Measurements from ENCODE around the gene COX11. TPM values are rescaled to one million over a fixed set of nuclear protein-coding genes. Genes with fewer than 3 reads are reported as not detected.

The COX11 gene
- total RNA-seq, 1 donor from 2014 or later: 68.7 TPM

DNA sequence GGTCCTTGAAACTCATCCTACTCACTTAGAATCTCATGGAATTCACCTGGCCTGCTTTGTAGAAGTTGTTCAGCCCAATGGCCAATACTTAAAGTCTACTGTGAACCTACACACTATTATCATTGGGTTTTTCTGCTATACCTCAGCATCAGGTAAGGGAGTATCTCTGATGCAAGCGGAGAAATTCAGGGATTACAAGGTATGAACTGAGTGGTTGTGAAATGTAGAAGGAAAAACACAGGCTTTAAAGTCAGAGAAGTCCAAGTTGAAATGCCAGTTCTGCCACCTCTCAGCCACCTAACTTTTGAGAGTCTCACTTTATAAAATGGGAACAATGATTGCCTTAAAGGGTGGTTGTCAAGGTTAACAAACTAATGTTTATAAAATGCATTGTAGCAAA, 31.0 kb downstream of the COX11 start:
- DNase-seq (ENCODE audit: low spot score): no peak
- peaks cover 2% of the 10 kb centered on the region for H3K27me3 Mint-ChIP-seq (ENCODE audit: insufficient read depth, low read depth)
- no peaks in the 10 kb centered on the region for H3K9me3 ChIP-seq (ENCODE audit: low read depth)
- H3K4me3 ChIP-seq: no peak overlapping the region
- H3K4me3 Mint-ChIP-seq: no peak overlapping the region
- no peaks in the 10 kb centered on the region for H3K79me2 ChIP-seq (ENCODE audit: low read depth)
- H3K36me3 ChIP-seq: no peaks in the 10 kb centered on the region
- no peak overlapping the region for H3K4me2 ChIP-seq
- H3K36me3 Mint-ChIP-seq: peaks cover 12% of the 10 kb centered on the region
- no peak overlapping the region for H3K27ac Mint-ChIP-seq
- H3K4me1 Mint-ChIP-seq: no peaks in the 10 kb centered on the region
- H2AFZ ChIP-seq (replicated peaks): no peak overlapping the region
- no peaks in the 10 kb centered on the region for H4K20me1 ChIP-seq (ENCODE audit: low read depth)
- no peaks in the 10 kb centered on the region for H3K27me3 ChIP-seq
- no peaks in the 10 kb centered on the region for H3K4me1 ChIP-seq
- H3F3A ChIP-seq (ENCODE audit: low read depth): no peaks in the 10 kb centered on the region
- H3K27ac ChIP-seq: no peak overlapping the region
- TF ChIP-seq EZH2phosphoT487 (IDR thresholded peaks at IDR 0.05) (no peak), EZH2 (IDR thresholded peaks at IDR 0.05) (no peak)
- TF ChIP-seq, protein P1, sequence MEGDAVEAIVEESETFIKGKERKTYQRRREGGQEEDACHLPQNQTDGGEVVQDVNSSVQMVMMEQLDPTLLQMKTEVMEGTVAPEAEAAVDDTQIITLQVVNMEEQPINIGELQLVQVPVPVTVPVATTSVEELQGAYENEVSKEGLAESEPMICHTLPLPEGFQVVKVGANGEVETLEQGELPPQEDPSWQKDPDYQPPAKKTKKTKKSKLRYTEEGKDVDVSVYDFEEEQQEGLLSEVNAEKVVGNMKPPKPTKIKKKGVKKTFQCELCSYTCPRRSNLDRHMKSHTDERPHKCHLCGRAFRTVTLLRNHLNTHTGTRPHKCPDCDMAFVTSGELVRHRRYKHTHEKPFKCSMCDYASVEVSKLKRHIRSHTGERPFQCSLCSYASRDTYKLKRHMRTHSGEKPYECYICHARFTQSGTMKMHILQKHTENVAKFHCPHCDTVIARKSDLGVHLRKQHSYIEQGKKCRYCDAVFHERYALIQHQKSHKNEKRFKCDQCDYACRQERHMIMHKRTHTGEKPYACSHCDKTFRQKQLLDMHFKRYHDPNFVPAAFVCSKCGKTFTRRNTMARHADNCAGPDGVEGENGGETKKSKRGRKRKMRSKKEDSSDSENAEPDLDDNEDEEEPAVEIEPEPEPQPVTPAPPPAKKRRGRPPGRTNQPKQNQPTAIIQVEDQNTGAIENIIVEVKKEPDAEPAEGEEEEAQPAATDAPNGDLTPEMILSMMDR (IDR thresholded peaks at IDR 0.05): no peak
- no peaks in the 10 kb centered on the region for H3K9me3 Mint-ChIP-seq
- no peak overlapping the region for H3K9ac ChIP-seq

DNA sequence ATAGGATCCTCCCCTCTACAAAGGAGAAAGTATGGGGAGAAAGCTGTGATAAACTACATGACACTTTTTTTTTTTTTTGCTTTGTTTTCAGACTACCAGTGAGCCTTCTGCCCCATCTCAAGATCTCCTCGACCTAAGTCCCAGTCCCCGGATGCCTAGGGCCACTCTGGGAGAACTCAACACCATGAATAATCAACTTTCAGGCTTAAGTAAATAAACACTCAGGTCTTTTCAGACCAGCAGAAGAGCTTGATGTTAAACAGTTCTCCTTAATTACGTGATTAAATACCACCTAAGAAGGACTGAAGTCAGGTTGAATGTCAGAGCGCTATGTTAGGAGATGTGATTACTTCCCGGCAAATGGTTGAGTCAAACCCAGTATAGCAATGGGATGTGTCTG, 31.4 kb downstream of the COX11 start:
- DNase-seq (ENCODE audit: low spot score): no peak
- Histone ChIP-seq H4K20me1 (ENCODE audit: low read depth) (no peaks in the 10 kb centered on the region), H3K27ac (no peak overlapping the region), H3K36me3 (no peaks in the 10 kb centered on the region), H3K4me2 (no peak overlapping the region), H3K79me2 (ENCODE audit: low read depth) (no peaks in the 10 kb centered on the region), H3K4me1 (no peaks in the 10 kb centered on the region), H2AFZ (replicated peaks) (no peak overlapping the region), H3K9me3 (ENCODE audit: low read depth) (no peaks in the 10 kb centered on the region), H3K4me3 (no peak overlapping the region), H3K27me3 (no peaks in the 10 kb centered on the region), H3F3A (ENCODE audit: low read depth) (no peaks in the 10 kb centered on the region), H3K9ac (no peak overlapping the region)
- Mint-ChIP-seq H3K27ac (no peak overlapping the region), H3K9me3 (no peaks in the 10 kb centered on the region), H3K4me3 (no peak overlapping the region), H3K36me3 (peaks cover 14% of the 10 kb centered on the region), H3K27me3 (ENCODE audit: insufficient read depth, low read depth) (peaks cover 2% of the 10 kb centered on the region), H3K4me1 (no peaks in the 10 kb centered on the region)
- no peak for TF ChIP-seq EZH2phosphoT487 (IDR thresholded peaks at IDR 0.05)
- TF ChIP-seq EZH2 (IDR thresholded peaks at IDR 0.05): no peak
- TF ChIP-seq, protein P1 (IDR thresholded peaks at IDR 0.05): no peak

DNA sequence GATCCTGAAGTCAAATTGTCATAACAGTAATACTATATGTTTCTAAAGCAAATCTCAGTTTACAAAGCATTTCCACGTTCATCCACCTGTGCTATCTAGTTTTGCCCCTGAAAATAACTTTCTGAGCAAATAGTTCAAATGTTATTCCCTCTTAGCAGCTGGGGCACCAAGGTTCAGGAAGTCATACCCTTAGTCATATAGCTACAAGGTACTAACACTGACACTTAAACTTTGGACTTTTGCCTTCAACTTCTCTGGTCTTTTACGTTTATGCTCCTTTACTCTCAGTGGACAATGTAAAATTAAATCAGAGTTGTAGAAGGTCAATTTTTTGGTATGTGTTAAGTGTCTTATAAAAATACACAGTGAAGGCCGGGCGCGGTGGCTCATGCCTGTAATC, 33.0 kb downstream of the COX11 start:
- Histone ChIP-seq H3K36me3 (peaks cover 6% of the 10 kb centered on the region), H3K4me3 (no peak overlapping the region), H3K27me3 (no peaks in the 10 kb centered on the region), H2AFZ (replicated peaks) (no peak overlapping the region), H3F3A (ENCODE audit: low read depth) (no peaks in the 10 kb centered on the region), H3K79me2 (ENCODE audit: low read depth) (no peaks in the 10 kb centered on the region), H3K9me3 (ENCODE audit: low read depth) (no peaks in the 10 kb centered on the region), H3K4me1 (no peaks in the 10 kb centered on the region), H3K9ac (no peak overlapping the region), H4K20me1 (ENCODE audit: low read depth) (no peaks in the 10 kb centered on the region), H3K4me2 (no peak overlapping the region), H3K27ac (no peak overlapping the region)
- Mint-ChIP-seq H3K4me3 (no peak overlapping the region), H3K27me3 (ENCODE audit: insufficient read depth, low read depth) (peaks cover 2% of the 10 kb centered on the region), H3K4me1 (no peaks in the 10 kb centered on the region), H3K9me3 (no peaks in the 10 kb centered on the region), H3K27ac (no peak overlapping the region), H3K36me3 (peaks cover 17% of the 10 kb centered on the region)
- TF ChIP-seq EZH2 (IDR thresholded peaks at IDR 0.05): no peak
- no peak for TF ChIP-seq EZH2phosphoT487 (IDR thresholded peaks at IDR 0.05)
- TF ChIP-seq, protein P1 (IDR thresholded peaks at IDR 0.05): no peak
- no peak for DNase-seq (ENCODE audit: low spot score)

Measured in neural progenitor cell (in vitro differentiated cells).